GM23248 (cell line): ENCODE measurements around the gene HPS5. TPM values are rescaled to one million over a fixed set of nuclear protein-coding genes. Genes with fewer than 3 reads are reported as not detected.
A peak's percentile ranks its signal among the peaks of the same experiment; 100 is the strongest.
"Not testable (repeated sequence)": the region's sequence is repeated elsewhere in the genome, so short reads cannot be mapped to it uniquely, and the experiment has no call there.

Source experiments
- DNase-seq: peaks from one replicate; pipeline ENCODE4 v3.0.0-alpha.2; 2015
- H2AFZ ChIP-seq: fragments of 200-600 bp; sonication (generic); 2 replicates; pipeline ENCODE4 v1.6.1; 2016; ENCODE audit warnings: antibody characterized with exemption
- H3F3A ChIP-seq: fragments of 200-600 bp; sonication (generic); 2 replicates; pipeline ENCODE4 v1.6.1; 2016; ENCODE audit warnings: mild to moderate bottlenecking, antibody characterized with exemption, mixed run types; ENCODE audit not compliant: insufficient read depth
- H3K27ac ChIP-seq: fragments of 200-600 bp; sonication (generic); 2 replicates; pipeline ENCODE4 v1.5.1; 2016; ENCODE audit warnings: mild to moderate bottlenecking
- H3K27me3 ChIP-seq: fragments of 200-600 bp; sonication (generic); replicated peaks from 2 replicates; pipeline ENCODE4 v1.6.1; 2016; ENCODE audit warnings: mild to moderate bottlenecking; ENCODE audit not compliant: insufficient read depth
- H3K36me3 ChIP-seq: fragments of 200-600 bp; sonication (generic); 2 replicates; pipeline ENCODE4 v1.6.1; 2016; ENCODE audit warnings: low read depth, mild to moderate bottlenecking
- H3K4me1 ChIP-seq: fragments of 200-600 bp; sonication (generic); 2 replicates; pipeline ENCODE4 v1.6.1; 2016; ENCODE audit warnings: mild to moderate bottlenecking; ENCODE audit not compliant: insufficient read depth
- H3K4me2 ChIP-seq: fragments of 200-600 bp; sonication (generic); one replicate; pipeline ENCODE4 v1.6.1; 2016; ENCODE audit warnings: mild to moderate bottlenecking; ENCODE audit not compliant: unreplicated experiment
- H3K4me3 ChIP-seq: fragments of 200-600 bp; sonication (generic); 2 replicates; pipeline ENCODE4 v1.5.1; 2016; ENCODE audit warnings: mild to moderate bottlenecking
- H3K79me2 ChIP-seq: fragments of 200-600 bp; sonication (generic); 2 replicates; pipeline ENCODE4 v1.6.1; 2016; ENCODE audit warnings: mild to moderate bottlenecking; ENCODE audit not compliant: insufficient read depth
- H3K9ac ChIP-seq: fragments of 200-600 bp; sonication (generic); 2 replicates; pipeline ENCODE4 v1.6.1; 2016; ENCODE audit warnings: mild to moderate bottlenecking
- H3K9me2 ChIP-seq: fragments of 200-600 bp; sonication (generic); 2 replicates; pipeline ENCODE4 v1.6.1; 2016; ENCODE audit warnings: mixed run types, mild to moderate bottlenecking, moderate library complexity; ENCODE audit not compliant: insufficient read depth
- H3K9me3 ChIP-seq: fragments of 200-600 bp; sonication (generic); one replicate; pipeline ENCODE4 v1.6.1; 2017; ENCODE audit warnings: low read depth
- H4K20me1 ChIP-seq: fragments of 200-600 bp; sonication (generic); 2 replicates; pipeline ENCODE4 v1.6.0; 2016; ENCODE audit not compliant: insufficient read depth
- EZH2 ChIP-seq: fragments of 200-600 bp; sonication (generic); IDR thresholded peaks from 2 replicates; pipeline ENCODE4 v1.6.1; 2018; ENCODE audit warnings: antibody characterized with exemption, mild to moderate bottlenecking; ENCODE audit not compliant: insufficient read depth, poor library complexity, severe bottlenecking
- EZH2phosphoT487 ChIP-seq: fragments of 200-600 bp; sonication (generic); IDR thresholded peaks from 2 replicates; pipeline ENCODE4 v1.6.1; 2018; ENCODE audit warnings: antibody characterized with exemption, moderate library complexity, mild to moderate bottlenecking, low read depth; ENCODE audit not compliant: insufficient read depth
- WGBS, 2 experiments: methylation state at CpG; one replicate each; pipeline ENCODE4 v1.1.6; 2015 to 2017; ENCODE audit warnings: low lambda C conversion rate in 2 of 2, low coverage in 1 of 2; ENCODE audit errors: missing lambda C conversion rate in 2 of 2; 5-methylcytosine and 5-hydroxymethylcytosine counted together
- in situ Hi-C: fragments of 300-500 bp; cut with MboI; formaldehyde crosslinking; loops from 2 replicates; pipeline ENCODE4 v1.15.0; 2020
- polyA plus RNA-seq: library from polyadenylated mRNA; unstranded; fragments of >200 nt; fragmentation: Nextera tagmentation; extraction: Ambion mirVana; gene quantifications from 2 replicates; pipeline ENCODE4 v1.2.1, GENCODE V29; 2016
- total RNA-seq: library from RNA; depleted of rRNA; stranded (reverse); fragments of >200 nt; shearing (Covaris generic); gene quantifications from 2 replicates; pipeline ENCODE4 v1.2.3, GENCODE V29; 2014

HPS5 gene
- total and polyA plus RNA-seq, 2 experiments from 2014 or later = 20.2 to 34.9 TPM

DNA sequence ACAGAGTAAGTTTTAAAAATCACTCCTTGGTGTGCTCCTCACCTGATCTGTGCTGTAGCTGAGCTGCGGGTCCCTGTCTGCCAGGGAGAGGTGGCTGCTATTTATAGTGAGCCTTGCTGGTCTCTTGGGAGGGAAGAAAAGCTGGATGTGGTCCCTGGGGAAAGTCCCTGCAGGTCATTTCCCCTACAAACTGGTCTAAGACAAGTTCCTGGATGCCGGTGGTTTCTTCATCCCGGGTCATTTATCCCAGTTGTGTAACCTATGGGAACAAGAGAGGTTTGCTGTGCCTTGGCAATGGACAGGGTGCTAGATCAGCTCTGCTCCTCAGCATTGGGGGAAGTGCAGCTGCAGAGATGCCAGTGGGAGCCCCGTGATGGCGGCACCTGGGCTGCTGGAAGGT is 73.4 kb downstream of the HPS5 start, which contains the start of gene SAA2:
Gene SAA2, minus strand, starts transcription at position 108 of the 400 bp plus-strand sequence. CDS start 657 bp downstream, outside the sequence.
- Histone ChIP-seq H3F3A (no peaks in the 10 kb centered on the region), H3K27ac (no peak within 1 kb of the TSS), H3K9me3 (no peaks in the 10 kb centered on the region), H3K4me1 (no peaks in the 10 kb centered on the region), H4K20me1 (no peaks in the 10 kb centered on the region), H2AFZ (no peak within 1 kb of the TSS), H3K36me3 (no peaks in the 10 kb centered on the region), H3K79me2 (no peaks in the 10 kb centered on the region), H3K9ac (no peak within 1 kb of the TSS), H3K4me3 (no peak within 1 kb of the TSS), H3K27me3 (no peaks in the 10 kb centered on the region), H3K9me2 (no peaks in the 10 kb centered on the region), H3K4me2 (no peak within 1 kb of the TSS)
- DNase-seq = no peak
- in situ Hi-C loops = no loop called here
- TF ChIP-seq EZH2phosphoT487 (no peak), EZH2 (no peak)
- 59 to 61% methylated on average over 3 to 5 of the region's 5 CpGs for WGBS, 2 experiments

DNA sequence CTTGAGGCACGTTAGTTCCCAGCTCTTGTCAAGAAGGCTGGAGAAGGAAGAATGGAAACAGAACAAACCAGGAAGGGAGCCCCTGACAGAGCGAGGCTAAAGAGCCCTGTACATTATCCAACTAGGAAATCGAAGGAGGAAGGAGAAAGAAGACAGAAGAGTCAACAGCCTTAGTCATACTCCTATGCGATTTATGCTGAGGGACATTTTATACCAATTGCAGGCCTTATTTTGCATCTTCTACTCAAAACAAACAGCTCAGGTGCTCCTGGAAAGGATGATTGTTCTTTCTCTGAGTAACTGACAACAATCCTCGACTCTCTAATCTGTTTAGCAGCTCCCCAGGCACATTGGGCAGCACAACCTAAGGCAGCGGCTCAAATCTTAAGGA is 74.8 kb downstream of the HPS5 start:
- DNase-seq, H2AFZ ChIP-seq, H3K4me3 ChIP-seq, H3K79me2 ChIP-seq, H3K9me3 ChIP-seq, H3F3A ChIP-seq, H3K9me2 ChIP-seq, in situ Hi-C loops, H4K20me1 ChIP-seq, H3K4me2 ChIP-seq, H3K27ac ChIP-seq, H3K27me3 ChIP-seq, H3K4me1 ChIP-seq, H3K36me3 ChIP-seq, H3K9ac ChIP-seq: not testable (repeated sequence)
- 57 to 60% methylated on average over 4 to 6 of the region's 6 CpGs for WGBS, 2 experiments

DNA sequence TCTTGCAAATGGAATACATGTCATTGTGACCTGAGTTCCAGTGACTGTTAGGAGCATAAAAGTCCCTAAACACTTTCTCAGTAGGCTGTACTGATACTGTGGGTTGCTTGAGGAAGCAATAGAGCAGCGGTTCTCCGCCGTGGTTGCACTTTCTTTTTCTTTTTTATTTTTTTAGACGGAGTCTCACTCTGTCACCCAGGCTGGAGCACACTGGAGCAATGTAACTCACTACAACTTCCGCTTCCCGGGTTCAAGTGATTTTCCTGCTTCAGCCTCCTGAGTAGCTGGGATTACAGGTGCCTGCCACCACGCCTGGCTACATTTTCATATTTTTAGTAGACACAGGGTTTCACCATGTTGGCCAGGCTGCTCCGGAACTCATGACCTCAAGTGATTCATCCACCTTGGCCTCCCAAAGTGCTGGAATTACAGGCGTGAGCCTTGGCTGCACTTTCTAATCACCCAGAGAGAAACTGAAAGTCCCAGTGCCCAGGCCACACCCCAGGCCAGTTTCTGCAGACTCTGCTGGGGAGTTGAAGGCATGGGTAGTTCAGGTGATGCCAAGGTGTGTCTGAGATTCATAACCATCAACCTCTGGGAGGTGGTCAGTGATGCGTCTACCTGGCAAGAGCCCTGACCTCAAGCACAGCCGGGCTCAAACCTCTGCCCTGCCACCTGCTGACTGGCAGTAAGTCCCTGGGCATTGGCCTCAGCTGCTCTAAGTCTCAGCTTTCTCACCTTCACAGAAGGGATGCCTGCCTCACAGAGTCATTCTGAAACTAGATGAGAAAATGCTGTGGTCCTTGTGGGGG is 75.4 kb downstream of the HPS5 start:
- H3F3A ChIP-seq, H3K9me2 ChIP-seq, H3K27me3 ChIP-seq, H3K9me3 ChIP-seq, in situ Hi-C loops, H3K4me2 ChIP-seq, H3K79me2 ChIP-seq, H4K20me1 ChIP-seq, H3K36me3 ChIP-seq, H3K4me1 ChIP-seq, H3K9ac ChIP-seq, H3K4me3 ChIP-seq, DNase-seq, H2AFZ ChIP-seq, H3K27ac ChIP-seq: not testable (repeated sequence)
- WGBS, 2 experiments = 76 to 79% methylated on average over 11 of the region's 11 CpGs

DNA sequence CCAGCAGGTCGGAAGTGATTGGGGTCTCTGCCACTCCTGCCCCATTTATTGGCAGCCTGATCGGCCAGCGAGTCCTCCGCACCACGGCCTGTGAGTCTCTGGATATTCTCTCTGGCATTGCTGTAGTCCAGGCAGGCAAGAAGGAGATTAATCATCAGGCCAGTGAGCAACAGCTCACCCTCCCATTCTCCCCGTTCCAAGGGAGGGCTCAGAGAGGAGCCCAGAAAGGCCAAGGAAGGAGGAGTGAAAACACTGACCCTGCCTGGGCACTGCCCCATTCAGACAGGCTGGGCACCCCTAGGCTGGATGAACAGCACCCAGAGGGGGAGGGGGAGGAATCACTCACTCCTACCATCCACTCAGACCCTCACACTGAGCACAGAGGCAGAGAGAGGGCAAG is 76.5 kb downstream of the HPS5 start:
- H3K9me2 ChIP-seq = no peaks in the 10 kb centered on the region
- H3K4me1 ChIP-seq = no peaks in the 10 kb centered on the region
- H3K9ac ChIP-seq = no peak overlapping the region
- H3K9me3 ChIP-seq = no peaks in the 10 kb centered on the region
- H3K4me3 ChIP-seq = no peak overlapping the region
- in situ Hi-C loops = no loop called here
- H3K36me3 ChIP-seq = no peaks in the 10 kb centered on the region
- TF ChIP-seq EZH2 = no peak
- no peak for TF ChIP-seq EZH2phosphoT487
- DNase-seq = peak; percentile 61
- no peak overlapping the region for H3K4me2 ChIP-seq
- peak overlapping the region; percentile 62 for H2AFZ ChIP-seq
- H3K27me3 ChIP-seq = no peaks in the 10 kb centered on the region
- 21 to 32% methylated on average over 6 of the region's 6 CpGs for WGBS, 2 experiments
- H3F3A ChIP-seq = no peaks in the 10 kb centered on the region
- H4K20me1 ChIP-seq = no peaks in the 10 kb centered on the region
- no peaks in the 10 kb centered on the region for H3K79me2 ChIP-seq
- H3K27ac ChIP-seq = no peak overlapping the region
